ENCODE results near the gene WAPL. TPM values are rescaled to one million over a fixed set of nuclear protein-coding genes. Genes with fewer than 3 reads are reported as not detected.
A peak's percentile ranks its signal among the peaks of the same experiment; 100 is the strongest.

The WAPL gene
- total and polyA plus RNA-seq, 2 of the 13 experiments (the other 11 are each of a cell fraction or from before 2014, with no cell fraction given) = 13.2 to 43.5 TPM

- TF ChIP-seq PCBP1 (IDR thresholded peaks at IDR 0.05; ENCODE audit: borderline replicate concordance, low read depth, low read length) = peak; percentile 56; the same call in 1 of the 2 replicates
- TF ChIP-seq EED (CRISPR knock-in tag; IDR thresholded peaks at IDR 0.05) = no peak; the same call in 1 of the 2 replicates
- TF ChIP-seq SNAPC2 (CRISPR knock-in tag; IDR thresholded peaks at IDR 0.05) = peak; percentile 15; the same call in 1 of the 2 replicates
- TF ChIP-seq, protein P1, sequence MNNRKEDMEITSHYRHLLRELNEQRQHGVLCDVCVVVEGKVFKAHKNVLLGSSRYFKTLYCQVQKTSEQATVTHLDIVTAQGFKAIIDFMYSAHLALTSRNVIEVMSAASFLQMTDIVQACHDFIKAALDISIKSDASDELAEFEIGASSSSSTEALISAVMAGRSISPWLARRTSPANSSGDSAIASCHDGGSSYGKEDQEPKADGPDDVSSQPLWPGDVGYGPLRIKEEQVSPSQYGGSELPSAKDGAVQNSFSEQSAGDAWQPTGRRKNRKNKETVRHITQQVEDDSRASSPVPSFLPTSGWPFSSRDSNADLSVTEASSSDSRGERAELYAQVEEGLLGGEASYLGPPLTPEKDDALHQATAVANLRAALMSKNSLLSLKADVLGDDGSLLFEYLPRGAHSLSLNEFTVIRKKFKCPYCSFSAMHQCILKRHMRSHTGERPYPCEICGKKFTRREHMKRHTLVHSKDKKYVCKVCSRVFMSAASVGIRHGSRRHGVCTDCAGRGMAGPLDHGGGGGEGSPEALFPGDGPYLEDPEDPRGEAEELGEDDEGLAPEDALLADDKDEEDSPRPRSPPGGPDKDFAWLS (CRISPR knock-in tag; IDR thresholded peaks at IDR 0.05; ENCODE audit: borderline replicate concordance) = peak; percentile 7; the same call in 1 of the 2 replicates
- TF ChIP-seq, protein P2, sequence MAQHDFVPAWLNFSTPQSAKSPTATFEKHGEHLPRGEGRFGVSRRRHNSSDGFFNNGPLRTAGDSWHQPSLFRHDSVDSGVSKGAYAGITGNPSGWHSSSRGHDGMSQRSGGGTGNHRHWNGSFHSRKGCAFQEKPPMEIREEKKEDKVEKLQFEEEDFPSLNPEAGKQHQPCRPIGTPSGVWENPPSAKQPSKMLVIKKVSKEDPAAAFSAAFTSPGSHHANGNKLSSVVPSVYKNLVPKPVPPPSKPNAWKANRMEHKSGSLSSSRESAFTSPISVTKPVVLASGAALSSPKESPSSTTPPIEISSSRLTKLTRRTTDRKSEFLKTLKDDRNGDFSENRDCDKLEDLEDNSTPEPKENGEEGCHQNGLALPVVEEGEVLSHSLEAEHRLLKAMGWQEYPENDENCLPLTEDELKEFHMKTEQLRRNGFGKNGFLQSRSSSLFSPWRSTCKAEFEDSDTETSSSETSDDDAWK (CRISPR knock-in tag; IDR thresholded peaks at IDR 0.05) = no peak
- TF ChIP-seq ZMAT5 (CRISPR knock-in tag; IDR thresholded peaks at IDR 0.05; ENCODE audit: borderline replicate concordance, low read depth) = no peak
- TF ChIP-seq ZBTB8A (CRISPR knock-in tag; IDR thresholded peaks at IDR 0.05; ENCODE audit: borderline replicate concordance, low read depth) = no peak; the same call in 1 of the 2 replicates
- TF ChIP-seq, protein P3, sequence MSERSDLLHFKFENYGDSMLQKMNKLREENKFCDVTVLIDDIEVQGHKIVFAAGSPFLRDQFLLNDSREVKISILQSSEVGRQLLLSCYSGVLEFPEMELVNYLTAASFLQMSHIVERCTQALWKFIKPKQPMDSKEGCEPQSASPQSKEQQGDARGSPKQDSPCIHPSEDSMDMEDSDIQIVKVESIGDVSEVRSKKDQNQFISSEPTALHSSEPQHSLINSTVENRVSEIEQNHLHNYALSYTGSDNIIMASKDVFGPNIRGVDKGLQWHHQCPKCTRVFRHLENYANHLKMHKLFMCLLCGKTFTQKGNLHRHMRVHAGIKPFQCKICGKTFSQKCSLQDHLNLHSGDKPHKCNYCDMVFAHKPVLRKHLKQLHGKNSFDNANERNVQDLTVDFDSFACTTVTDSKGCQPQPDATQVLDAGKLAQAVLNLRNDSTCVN (CRISPR knock-in tag; IDR thresholded peaks at IDR 0.05; ENCODE audit: borderline replicate concordance) = peak; percentile 78; the same call in 1 of the 2 replicates
- TF ChIP-seq, protein P4, sequence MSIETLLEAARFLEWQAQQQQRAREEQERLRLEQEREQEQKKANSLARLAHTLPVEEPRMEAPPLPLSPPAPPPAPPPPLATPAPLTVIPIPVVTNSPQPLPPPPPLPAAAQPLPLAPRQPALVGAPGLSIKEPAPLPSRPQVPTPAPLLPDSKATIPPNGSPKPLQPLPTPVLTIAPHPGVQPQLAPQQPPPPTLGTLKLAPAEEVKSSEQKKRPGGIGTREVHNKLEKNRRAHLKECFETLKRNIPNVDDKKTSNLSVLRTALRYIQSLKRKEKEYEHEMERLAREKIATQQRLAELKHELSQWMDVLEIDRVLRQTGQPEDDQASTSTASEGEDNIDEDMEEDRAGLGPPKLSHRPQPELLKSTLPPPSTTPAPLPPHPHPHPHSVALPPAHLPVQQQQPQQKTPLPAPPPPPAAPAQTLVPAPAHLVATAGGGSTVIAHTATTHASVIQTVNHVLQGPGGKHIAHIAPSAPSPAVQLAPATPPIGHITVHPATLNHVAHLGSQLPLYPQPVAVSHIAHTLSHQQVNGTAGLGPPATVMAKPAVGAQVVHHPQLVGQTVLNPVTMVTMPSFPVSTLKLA (IDR thresholded peaks at IDR 0.05) = no peak
- peak; percentile 83; the same call in 1 of the 2 replicates for TF ChIP-seq ZNF614 (CRISPR knock-in tag; IDR thresholded peaks at IDR 0.05; ENCODE audit: borderline replicate concordance)
- TF ChIP-seq ZFP36 (IDR thresholded peaks at IDR 0.05; ENCODE audit: borderline replicate concordance, low read depth, low read length, partially characterized antibody) = no peak
- TF ChIP-seq MXI1 (IDR thresholded peaks at IDR 0.05; ENCODE audit: borderline replicate concordance, low read depth, low read length) = peak; percentile 68; the same call in 1 of the 3 replicates
- no peak for TF ChIP-seq CCAR2 (optimal IDR thresholded peaks at IDR 0.05; ENCODE audit: low read depth, low read length)
- no peak for TF ChIP-seq ZNF256 (CRISPR knock-in tag; conservative IDR thresholded peaks at IDR 0.05)
- no peak; the same call in 1 of the 2 replicates for TF ChIP-seq ZNF761 (CRISPR knock-in tag; conservative IDR thresholded peaks at IDR 0.05)
- peak; percentile 88; the same call in 1 of the 2 replicates for TF ChIP-seq ZNF710 (CRISPR knock-in tag; IDR thresholded peaks at IDR 0.05; ENCODE audit: borderline replicate concordance)
- TF ChIP-seq NR1H2 (CRISPR knock-in tag; IDR thresholded peaks at IDR 0.05; ENCODE audit: borderline replicate concordance, low read depth) = 0 out of 2 replicates have a peak, but pooled peaks have one; percentile 10
- peak; percentile 58; the same call in 1 of the 2 replicates for TF ChIP-seq HMG20A (CRISPR knock-in tag; IDR thresholded peaks at IDR 0.05; ENCODE audit: borderline replicate concordance)
- peak; percentile 84 for TF ChIP-seq KLF12 (CRISPR knock-in tag; IDR thresholded peaks at IDR 0.05; ENCODE audit: borderline replicate concordance)
Measured at GRCh38 chr10:86399879-86400704, 121.5 kb downstream of the WAPL start (continued).
